ENCODE measurements around the gene SNRPB.

SNRPB gene

DNA sequence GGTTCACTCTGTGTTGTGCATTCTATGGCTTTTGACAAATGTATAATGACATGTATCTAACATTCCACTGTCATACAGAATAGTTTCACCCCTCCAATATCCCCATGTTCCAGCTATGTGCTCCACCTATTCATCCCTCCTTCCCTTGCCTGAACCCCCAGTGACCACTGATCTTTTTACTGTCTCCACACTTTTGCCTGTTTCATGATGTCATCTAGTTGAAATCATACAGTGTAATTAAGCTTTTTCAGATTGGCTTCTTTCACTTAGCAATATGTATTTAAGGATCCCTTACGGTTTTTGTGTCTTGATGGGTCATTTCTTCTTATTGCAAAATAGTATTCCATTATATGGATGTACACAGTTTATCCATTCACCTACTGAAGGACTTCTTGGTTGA, 50.1 kb downstream of the SNRPB start:
- DNase-seq (ENCODE audit: low read depth) = no peak

GRCh38 chr20:2418388-2418787, 52.2 kb downstream of the SNRPB start:
- DNase-seq (ENCODE audit: low read depth) = no peak

DNA sequence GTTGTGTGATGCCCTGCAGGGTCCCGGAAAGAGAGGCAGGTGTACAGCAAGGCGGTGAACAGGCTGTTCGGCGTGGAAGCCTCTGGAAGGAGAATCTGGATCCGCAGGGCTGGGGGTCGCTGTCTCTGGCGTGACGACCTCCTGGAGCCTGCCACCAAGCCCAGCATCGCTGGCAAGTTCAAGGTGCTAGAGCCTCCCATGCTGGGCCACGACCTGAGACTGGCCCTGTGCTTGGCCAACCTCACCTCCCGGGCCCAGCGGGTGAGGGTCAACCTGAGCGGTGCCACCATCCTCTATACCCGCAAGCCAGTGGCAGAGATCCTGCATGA, 53.4 kb downstream of the SNRPB start:
- DNase-seq (ENCODE audit: low read depth) = no peak

DNA sequence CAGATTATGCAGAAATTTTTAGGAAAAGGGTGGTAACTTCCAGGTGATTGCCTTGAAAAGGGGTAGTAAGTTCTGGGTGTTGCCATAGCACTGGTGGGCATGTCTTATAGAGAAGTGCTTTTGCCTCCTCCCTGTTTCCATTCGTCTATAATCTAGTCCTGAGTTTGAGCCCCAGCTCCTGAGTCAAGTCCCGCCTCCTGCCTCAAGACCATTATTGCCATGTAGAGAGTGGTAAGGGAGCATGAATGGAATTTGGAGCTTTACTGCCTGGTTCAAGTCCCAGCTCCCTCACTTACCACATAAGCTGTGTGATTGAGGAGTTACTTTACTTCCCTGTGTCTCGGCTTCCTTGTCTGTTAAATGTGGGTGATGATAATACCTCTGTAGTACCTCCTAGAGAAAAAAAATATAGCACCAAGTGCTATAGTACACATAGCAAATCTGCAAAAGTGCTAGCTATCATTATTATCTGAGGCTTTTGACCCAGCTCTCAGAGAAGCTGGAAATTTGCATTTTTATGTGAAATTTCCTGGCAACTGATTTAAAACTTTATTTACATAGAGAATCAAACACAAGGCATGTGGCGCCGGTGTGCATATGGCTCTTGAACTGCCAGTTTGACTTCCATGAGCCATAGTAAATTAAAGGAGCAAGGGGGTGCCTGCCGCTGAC, 53.9 kb downstream of the SNRPB start:
- no peak for DNase-seq (ENCODE audit: low read depth)
